Stimulated activated CD8-positive, alpha-beta memory T cell treated with anti-CD3 and anti-CD28 coated beads, Interleukin-15, amount 100 ng/mL, for 1 hour (primary cell): ENCODE data around the gene BRD3OS.

Experiments
- DNase-seq: peaks from one replicate; pipeline ENCODE4 v3.0.0-alpha.2; 2020; ENCODE audit warnings: low read depth

The BRD3OS gene

GRCh38 chr9:134004881-134005280 is 20.4 kb upstream of the BRD3OS start:
- no peak for DNase-seq

- DNase-seq: no peak
Observed at GRCh38 chr9:134005381-134005780, 19.9 kb upstream of the BRD3OS start.

- no peak for DNase-seq
Observed at GRCh38 chr9:134007150-134007549, 18.1 kb upstream of the BRD3OS start.

DNA sequence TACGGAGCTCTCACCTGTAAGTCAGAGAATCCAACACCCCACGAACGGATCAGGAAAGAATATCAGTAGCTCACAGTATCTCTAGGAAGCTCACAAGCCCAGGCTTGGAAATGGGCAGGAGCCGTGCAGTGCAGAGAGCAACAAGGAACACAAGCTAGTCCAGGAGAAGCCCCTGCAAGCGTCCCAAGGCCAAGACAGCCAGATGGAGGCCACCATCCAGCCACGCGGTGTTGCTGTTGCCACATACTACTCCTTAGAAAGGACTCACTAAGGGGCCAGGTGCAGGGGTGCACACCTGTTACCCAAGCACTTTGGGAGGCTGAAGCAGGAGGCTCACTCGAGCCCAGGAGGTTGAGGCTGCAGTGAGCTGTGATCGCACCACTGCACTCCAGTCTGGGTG is 17.7 kb upstream of the BRD3OS start:
- no peak for DNase-seq

DNA sequence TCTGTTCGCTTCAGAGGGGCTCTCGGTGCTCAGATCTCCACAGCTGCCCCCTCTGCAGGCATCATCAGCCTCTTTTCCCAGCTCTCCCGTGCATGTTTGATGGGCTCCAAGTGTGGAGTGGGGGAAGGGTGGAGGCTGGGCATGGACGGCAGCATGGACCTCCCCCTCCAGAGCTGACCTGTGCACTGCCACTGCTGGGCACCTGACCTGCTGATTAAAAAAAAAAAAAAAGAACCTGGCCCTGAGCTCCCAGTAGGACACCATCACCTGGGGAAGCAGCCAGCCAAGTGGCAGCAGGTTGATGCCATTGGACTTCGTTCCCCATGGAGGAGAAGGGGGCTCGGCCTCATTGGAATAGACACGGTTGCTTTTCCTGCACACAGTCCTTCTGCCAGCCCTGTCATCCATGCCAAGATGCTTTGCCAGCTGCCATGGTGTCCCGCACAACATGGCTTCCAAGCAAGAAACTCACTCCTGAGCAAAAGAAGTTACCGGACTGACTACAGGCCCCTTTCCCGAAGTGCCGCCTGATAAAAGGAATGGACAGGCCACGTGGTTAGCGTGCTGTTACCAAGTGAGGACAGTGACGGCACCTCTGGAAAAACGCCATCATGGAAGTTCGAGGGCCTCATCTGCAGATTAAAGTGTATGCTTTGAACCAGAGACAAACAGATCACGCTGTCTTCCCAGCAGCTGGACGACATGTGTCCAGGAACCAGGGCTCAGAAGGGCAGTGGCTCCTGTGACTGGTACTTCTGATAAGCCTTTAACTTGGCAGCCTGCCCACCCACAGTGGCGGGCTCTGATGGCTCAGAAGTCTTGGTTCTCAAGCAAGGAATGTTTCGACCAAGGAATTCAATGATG is 14.7 kb upstream of the BRD3OS start:
- no peak for DNase-seq

DNA sequence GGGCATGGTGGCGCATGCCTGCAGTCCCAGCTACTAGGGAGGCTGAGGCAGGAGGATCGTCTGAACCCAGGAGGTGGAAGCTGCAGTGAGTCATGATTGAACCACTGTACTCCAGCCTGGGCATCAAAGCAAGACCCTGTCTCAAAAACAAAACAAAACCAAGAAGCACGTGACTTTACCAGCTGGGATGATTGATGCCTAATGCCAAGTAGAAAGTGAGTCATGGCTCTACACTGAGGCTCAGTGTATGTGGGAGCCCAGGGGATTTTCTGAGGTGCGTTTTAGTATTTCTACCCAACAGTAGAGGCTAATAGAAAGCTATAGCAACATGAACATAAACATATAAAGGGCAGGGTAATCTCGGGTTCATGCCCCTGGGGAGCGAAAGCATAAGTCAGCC is 13.9 kb upstream of the BRD3OS start:
- no peak for DNase-seq

DNA sequence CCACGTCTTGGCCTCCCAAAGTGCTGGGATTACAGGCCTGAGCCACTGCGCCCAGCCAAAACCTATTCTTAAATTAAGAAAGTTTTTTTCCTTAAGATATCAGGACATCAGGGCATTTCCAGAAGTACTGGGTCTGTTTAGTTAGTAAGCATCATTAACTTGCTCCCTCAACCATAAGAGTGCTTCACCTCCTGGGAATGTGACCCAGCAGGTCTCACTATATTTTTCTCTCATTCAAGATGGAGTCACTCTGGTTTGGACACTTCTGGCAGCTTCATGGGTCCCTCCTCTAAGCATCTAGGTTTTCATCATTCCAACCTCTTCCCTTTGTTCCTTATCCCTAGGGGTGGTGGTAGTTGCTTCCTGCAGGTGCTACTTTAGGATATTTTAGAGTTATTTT is 10.3 kb upstream of the BRD3OS start:
- no peak for DNase-seq

- no peak for DNase-seq
Observed at GRCh38 chr9:134024214-134024792, 978 bp upstream of the BRD3OS start.

DNA sequence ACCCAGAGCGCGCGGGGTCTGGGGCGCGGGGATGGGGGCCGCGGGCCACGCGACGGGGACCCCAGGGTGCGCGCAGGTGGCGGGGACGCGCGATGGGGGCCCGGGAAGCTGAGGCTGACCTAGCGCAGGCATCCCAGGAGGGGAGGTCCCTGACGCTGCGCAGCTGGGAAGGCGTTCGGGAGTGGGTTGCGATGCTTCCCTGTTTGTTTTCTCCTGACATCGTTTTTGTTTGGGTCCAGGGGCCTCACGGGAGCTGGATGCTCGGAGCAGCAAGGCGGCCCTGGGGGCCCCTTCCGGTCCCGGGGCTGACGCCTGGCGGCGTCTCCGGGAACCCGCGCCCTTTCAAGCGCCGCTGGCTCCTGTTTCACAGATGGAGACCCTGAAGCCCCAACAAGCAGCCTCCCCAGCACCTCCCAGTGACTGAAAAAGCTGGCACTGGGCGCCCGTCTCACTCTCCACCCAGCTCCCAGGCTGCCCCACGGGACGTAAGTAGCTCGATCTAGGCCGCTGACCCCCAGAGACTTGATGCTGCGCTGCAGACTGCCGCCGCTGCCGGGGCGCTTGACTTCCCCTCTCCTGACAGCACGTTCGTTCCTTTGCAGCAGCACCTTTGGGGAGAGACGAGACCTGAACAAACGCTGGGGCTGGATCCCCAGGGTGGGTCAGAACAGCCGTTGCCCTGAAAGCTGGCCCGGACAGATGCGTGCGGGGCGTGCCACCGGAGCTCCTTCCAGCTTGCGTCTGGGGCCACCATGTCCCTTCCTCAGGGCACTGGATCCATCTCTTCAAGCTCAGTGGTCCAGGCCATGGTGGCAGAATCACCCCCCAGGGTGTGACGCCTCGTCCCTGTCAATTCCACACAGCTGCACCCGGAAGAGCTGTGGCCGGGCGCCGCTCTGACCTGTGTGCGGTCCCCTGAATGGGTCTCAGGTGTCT is 593 bp downstream of the BRD3OS start:
- peak; percentile 15 for DNase-seq

- DNase-seq: no peak
Observed at GRCh38 chr9:134026581-134026980, 1.3 kb downstream of the BRD3OS start.

DNA sequence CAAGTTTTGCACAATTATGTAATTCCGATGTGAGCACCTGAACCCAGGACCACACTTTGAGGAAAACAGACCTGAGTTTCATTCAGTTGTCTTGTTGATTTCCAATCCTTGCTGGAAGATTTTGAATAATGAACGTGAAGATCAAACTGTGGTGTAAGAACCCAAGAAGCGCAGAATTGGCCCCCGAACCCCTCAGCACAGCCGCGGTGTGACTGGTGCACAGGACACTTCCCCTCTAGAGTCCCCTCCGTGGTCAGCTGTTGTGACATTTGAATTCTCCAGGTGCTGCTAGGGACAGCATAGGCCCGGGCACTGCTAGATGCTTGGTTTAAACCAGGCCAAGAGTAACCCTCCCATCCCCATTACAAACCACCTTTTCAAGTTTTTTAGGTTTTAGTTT is 1.7 kb downstream of the BRD3OS start:
- DNase-seq: no peak

- DNase-seq: no peak
Observed at GRCh38 chr9:134027561-134027960, 2.3 kb downstream of the BRD3OS start.

DNA sequence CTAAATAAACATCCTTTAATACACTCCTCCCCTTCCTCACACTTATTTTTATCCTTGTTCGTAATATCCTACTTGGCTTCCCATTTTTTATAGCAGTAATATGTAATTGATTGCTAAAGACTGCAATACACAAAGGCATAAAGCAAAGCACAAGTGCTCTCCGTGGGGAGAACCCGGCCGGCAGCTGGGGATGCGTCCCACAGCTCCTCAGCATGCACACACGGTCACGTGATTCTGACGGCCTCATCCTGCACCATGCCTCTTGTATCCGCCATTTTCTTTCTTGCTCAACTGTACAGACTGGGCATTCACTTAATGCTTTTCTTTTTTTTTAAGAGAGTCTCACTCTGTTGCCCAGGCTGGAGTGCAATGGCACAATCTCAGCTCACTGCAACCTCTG is 2.8 kb downstream of the BRD3OS start:
- no peak for DNase-seq

DNA sequence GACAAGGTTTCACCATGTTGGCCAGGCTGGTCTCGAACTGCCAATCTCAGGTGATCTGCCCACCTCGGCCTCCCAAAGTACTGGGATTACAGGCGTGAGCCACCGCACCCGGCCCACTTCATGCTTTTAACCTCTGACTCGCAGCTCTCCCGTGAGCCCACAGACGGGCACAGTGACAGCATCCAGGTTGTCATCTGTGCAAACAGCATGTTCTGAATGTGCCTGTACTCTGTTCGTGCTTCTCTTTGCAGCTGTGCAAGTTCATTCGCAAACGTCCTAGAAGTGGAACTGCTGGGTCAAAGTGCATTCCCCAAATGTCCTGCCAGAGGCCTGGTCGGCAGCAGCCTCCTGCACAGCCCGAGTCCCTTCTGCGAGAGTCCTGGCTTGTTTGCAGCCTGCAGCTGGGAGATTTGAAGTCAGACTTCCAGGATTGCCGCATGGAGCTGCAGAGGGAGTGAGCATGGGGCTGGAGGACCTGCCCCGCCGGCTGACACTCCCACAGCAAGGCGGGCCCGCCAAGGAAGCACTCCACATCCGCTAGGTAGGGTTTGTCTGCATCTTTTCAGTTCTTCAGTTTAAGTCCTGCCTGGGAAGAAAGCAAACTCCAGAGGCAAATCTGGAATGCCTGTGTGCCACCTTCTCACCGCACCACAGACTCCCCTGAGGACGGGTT is 3.4 kb downstream of the BRD3OS start:
- no peak for DNase-seq

DNA sequence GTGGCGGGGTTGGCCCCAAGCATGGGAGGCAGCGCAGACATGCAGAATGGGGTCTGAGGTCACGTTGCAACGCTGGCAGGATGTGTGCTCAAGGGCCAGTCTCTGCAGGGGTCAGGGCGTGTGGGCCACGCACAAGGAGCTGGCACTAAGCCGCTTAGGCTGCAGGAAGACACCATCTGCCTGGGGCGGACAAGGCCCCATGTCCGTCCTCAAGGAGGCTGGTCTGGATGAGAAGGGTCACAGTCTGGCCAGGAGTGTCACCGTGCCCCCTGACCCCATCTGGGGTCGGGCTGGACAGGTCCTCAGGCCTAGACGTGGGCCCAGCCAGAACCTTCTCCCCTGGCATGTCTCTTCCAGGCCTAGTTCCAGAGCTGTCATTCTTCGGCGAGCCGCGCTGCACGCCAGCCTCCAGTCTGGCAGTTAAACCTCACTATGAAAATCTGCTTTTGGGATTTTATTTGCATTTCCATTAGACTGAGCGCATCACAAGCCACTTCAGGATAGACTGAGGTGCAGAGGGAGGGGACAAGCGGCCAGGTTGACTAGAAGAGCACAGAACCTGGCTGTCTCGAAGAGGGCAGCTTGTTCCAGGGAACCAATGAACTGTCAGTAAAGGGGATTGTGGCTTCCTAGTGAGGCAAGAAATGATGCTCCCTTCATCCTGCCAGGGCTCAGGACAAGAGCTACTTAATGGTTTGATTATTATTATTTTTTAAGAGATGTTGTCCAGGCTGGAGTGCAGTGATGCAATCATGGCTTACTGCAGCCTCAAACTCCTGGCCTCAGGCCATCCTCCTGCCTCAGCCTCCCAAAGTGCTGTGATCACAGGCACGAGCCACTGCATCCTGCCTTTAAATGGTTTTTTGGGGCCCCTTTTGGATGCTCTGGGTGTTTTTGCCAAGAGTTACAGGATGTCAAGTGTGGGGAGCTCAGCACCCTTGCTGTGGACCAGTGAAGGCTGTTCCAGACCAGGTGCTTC is 4.3 kb downstream of the BRD3OS start:
- DNase-seq: no peak

DNA sequence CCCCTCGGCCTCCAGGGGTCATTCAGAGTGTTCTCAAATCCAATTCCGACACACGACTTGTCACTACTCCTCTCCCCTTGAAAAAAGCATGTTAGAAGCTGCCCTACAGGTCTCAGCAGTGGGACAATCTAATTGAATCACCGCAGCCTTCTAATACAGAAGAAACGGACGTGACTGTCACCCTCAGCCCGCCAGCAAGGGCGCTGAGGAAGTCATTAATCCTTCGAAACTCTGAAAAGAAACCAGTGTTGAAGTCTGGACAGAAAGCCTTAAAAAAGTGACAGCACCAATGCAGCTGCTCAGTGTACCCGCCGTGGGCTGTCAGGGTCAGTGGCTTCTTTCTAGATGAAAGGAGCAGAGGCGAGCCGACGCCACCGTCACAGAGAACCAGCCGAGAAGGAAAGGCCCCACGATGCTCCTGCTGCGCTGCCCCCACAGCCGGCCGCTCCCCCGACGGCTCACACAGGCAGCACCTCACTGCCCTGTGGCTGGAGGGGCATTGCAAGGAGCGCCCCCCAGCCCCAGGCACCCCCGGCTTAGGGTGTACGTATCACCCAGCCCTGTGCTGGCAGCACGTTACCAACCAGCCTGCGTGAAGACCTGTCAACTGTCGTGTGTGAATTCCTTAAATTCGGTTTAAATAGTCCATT is 5.7 kb downstream of the BRD3OS start:
- no peak for DNase-seq

GRCh38 chr9:134031783-134032182 is 6.5 kb downstream of the BRD3OS start:
- no peak for DNase-seq

- no peak for DNase-seq
Observed at GRCh38 chr9:134032456-134033222, 7.4 kb downstream of the BRD3OS start.

- DNase-seq: no peak
Observed at GRCh38 chr9:134033516-134034214, 8.4 kb downstream of the BRD3OS start.
